HUES6 (cell line): ENCODE measurements around the gene RBMS1.
A peak's percentile ranks its signal among the peaks of the same experiment; 100 is the strongest.
"Not testable (repeated sequence)": the region's sequence is repeated elsewhere in the genome, so short reads cannot be mapped to it uniquely, and the experiment has no call there.

Experiments used
- H3K27ac ChIP-seq: 2 replicates; pipeline ENCODE4 v1.7.0; 2013; ENCODE audit warnings: low read depth, mild to moderate bottlenecking, low read length, inconsistent platforms
- H3K27me3 ChIP-seq: 2 replicates; pipeline ENCODE4 v1.6.1; 2013; ENCODE audit warnings: low read length; ENCODE audit not compliant: control insufficient read depth, insufficient read depth
- H3K36me3 ChIP-seq: 2 replicates; pipeline ENCODE4 v1.6.1; 2013; ENCODE audit warnings: low read length; ENCODE audit not compliant: control insufficient read depth, insufficient read depth
- H3K4me1 ChIP-seq: 2 replicates; pipeline ENCODE4 v1.6.1; 2013; ENCODE audit warnings: low read length; ENCODE audit not compliant: control insufficient read depth, insufficient read depth
- H3K4me3 ChIP-seq: 2 replicates; pipeline ENCODE4 v1.5.1; 2013; ENCODE audit warnings: low read depth, low read length
- H3K9ac ChIP-seq: one replicate; pipeline ENCODE4 v1.6.1; 2013; ENCODE audit warnings: mild to moderate bottlenecking, low read length
- H3K9me3 ChIP-seq: 2 replicates; pipeline ENCODE4 v1.6.1; 2013; ENCODE audit warnings: low read depth, low read length; ENCODE audit not compliant: control insufficient read depth, insufficient read depth

RBMS1 gene

DNA sequence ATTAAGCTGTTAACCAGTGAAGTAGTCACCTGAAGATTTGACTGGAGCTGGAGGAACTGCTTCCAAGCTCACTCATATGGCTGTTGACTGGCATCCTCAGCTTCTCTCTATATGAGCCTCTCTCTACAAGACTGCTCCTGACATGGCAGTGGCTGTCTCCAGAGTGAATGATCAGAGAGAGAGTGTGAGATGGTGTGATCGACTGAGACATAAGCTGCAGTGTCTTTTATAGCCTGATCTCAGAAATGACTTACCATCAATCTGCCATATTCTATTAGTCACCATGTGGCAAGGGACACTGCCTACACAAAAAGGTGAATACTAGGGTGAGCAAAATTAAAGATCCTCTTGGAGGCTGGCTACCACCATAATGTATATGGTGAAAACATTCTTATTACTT lies 7.8 kb upstream of the RBMS1 start:
- no peaks in the 10 kb centered on the region for H3K36me3 ChIP-seq
- no peaks in the 10 kb centered on the region for H3K9me3 ChIP-seq
- H3K9ac ChIP-seq, result no peak overlapping the region
- no peak overlapping the region for H3K4me3 ChIP-seq
- H3K27ac ChIP-seq, result no peak overlapping the region
- H3K27me3 ChIP-seq, result no peaks in the 10 kb centered on the region
- no peaks in the 10 kb centered on the region for H3K4me1 ChIP-seq

DNA sequence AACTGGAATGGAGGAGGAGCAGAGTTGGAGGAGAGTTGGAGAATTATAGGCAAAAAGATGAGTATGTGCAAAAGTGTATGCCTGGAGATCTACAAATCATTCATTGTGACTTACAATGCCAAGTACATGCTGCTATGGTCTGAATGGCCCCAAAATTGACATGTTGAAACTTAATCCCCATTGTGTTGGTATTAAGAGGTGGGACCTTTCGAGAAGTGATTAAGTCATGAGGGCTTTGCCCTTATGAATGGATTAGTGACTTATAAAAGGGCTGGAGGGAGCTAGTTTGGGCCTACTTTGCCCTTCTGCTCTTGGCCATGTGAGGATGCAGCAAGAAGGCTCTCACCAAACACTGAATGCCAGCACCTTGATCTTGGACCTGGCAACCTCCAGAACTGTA lies 6.3 kb upstream of the RBMS1 start:
- Histone ChIP-seq H3K9me3 (no peaks in the 10 kb centered on the region), H3K27me3 (no peaks in the 10 kb centered on the region), H3K36me3 (no peaks in the 10 kb centered on the region), H3K9ac (no peak overlapping the region), H3K27ac (no peak overlapping the region), H3K4me3 (no peak overlapping the region), H3K4me1 (no peaks in the 10 kb centered on the region)

DNA sequence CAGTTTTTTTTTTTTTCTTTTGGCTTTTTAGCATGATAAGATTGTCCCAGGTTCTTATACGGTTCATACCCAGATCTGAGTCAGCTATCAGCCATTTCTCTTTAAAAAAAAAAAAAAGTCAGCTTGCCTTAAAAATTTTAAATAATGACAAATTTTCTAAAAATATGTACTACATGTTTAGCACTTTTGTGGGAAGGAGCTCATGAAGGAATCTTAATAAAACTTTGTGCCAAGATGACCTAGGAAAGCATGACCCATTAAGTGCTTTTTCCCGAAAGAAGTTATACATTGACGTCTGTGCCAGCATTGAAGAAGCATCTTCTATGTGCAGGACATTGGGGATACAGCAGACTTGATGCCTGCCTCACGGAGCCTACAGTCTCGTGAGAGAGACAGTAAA lies 4.5 kb upstream of the RBMS1 start:
- no peak overlapping the region for H3K9ac ChIP-seq
- no peak overlapping the region for H3K27ac ChIP-seq
- peaks cover 5% of the 10 kb centered on the region; the same call in 1 of the 2 replicates for H3K4me1 ChIP-seq
- no peak overlapping the region for H3K4me3 ChIP-seq
- H3K9me3 ChIP-seq, result no peaks in the 10 kb centered on the region
- no peaks in the 10 kb centered on the region for H3K27me3 ChIP-seq
- no peaks in the 10 kb centered on the region for H3K36me3 ChIP-seq

DNA sequence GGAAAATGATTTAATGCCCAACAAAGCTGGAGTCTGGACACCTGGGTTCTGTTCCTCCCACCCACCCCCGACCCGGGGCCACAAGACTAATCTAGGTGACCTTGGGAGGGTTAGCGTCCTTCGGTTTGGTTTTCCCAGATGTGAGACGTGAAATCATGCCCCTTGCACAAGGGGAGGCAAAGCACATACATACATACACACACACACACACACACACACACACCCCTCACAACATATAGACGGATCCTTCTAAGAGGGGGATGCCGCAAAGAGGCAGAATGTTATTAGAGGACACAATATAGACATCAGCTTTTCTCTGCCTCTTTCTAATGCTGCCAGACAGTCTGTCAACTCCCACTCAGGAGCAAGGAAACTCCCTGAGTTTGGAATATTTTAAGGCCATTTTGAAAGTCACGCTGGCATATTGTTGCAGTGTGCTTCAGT lies 616 bp upstream of the RBMS1 start:
- Histone ChIP-seq H3K4me1 (peaks cover 20% of the 10 kb centered on the region), H3K27me3 (no peaks in the 10 kb centered on the region), H3K9me3 (no peaks in the 10 kb centered on the region), H3K36me3 (no peaks in the 10 kb centered on the region), H3K27ac (no peak overlapping the region), H3K4me3 (peak overlapping the region; percentile 89), H3K9ac (peak overlapping the region; percentile 43)

DNA sequence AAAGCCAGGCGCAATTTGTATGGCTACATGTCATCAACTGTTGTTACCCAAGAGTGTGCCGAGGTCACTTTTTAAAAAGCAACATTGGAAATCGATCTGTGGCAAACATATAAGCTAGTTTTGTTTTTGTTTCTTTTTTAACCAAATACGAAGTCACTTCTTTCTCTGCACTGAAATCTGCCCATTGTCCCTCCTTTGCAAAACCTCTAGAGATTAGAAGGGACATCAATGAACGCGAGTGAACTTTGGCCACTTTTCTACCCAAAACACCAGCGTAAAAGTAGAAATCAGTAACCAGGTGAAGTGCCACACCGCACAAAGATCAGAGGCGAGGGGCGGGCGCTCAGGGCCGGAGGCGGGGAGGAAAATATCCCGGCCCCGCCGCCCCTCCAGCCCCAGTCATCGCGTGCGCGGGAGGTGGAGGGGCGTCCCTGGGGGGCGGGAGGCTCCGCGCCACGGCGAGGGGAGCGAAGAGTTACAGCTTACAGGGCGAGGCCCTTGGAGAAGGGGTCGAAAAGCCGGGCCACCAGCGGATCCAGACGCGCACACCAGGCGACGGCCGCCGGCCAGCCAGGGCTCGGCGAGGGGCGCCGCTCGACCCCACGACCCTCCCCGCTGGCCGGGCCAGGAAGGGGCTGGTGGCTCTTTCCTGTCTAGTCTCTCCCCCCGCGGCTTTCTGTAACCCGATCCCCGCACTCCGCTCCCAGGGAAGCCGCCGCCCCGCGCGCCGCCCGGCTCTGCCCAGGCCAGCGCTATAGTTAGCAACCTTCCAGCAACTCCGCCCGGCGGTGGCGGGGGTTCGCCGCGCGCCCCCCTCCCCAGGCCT lies 993 bp downstream of the RBMS1 start:
- Histone ChIP-seq H3K27ac (peak overlapping the region; percentile 85), H3K36me3 (no peaks in the 10 kb centered on the region), H3K9me3 (no peaks in the 10 kb centered on the region), H3K4me1 (peaks cover 24% of the 10 kb centered on the region), H3K27me3 (no peaks in the 10 kb centered on the region), H3K9ac (peak overlapping the region; percentile 78), H3K4me3 (peak overlapping the region; percentile 89)

DNA sequence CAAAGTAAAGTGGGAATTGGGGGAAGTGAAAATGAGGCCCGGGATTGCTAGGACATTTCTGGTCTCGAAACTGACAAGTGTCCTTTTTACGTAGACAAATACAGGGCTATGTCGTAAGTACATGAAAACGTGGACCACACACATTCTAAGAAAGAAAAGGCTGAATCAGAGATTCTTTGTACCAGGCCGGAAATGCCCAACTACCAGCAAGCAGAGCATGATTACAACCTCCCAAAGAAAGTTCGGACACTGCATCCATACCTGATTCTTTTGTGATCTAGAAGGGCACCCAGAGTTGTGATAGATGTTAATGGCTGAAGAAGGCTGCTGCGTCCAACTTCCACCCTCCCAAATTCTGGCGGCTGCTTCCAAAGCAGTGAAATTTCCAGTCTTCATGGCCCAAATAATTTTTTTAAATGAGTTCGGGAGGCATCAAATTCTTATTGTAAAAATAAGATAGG lies 1.7 kb downstream of the RBMS1 start:
- H3K27ac ChIP-seq, result peak overlapping the region; percentile 85; the same call in 1 of the 2 replicates
- no peaks in the 10 kb centered on the region for H3K9me3 ChIP-seq
- peaks cover 24% of the 10 kb centered on the region for H3K4me1 ChIP-seq
- H3K27me3 ChIP-seq, result no peaks in the 10 kb centered on the region
- peak overlapping the region; percentile 78 for H3K9ac ChIP-seq
- H3K4me3 ChIP-seq, result peak overlapping the region; percentile 89
- H3K36me3 ChIP-seq, result no peaks in the 10 kb centered on the region

DNA sequence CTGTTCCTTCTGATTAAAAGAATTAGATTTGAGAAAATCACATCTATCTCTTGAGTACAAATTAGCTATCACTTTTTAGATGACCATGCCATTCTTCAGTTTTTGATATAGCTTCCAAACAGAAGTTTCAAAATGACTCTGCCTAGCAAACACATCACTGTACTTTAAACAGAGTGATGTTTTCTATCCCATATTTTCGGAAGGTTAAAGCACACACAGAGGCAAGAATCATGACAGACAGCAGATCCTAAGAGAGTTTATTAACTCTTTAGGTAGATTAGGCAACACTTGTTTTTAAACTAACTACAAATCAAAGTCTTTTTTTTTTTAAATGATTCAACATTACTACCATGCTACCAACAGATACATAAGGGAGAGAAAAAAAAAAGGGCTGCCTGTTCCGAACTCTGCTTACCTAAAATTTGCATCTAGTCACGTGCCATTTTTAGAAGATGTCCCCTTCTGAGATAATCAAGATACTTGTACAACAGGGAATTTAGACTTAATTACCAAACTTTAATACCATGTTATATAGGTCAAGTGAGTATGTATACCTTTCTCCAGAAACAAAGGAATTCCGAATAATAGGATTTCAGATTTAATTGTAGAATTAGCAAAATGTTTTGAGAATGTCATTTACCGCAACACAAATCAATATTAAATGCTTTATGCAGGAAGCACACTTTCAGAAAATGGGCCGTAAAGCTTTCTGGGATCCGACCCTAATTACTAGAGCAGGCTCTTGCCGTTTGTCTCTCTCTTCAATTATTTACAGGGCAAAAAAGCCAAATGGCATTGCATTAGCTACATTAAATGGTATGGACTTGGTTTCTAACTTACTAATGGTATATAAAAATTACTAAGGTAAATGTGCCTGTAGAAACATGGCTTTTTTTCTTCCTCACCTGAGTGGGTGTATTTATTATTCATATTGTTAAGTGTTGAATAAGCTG lies 2.6 kb downstream of the RBMS1 start:
- H3K9ac ChIP-seq, result no peak overlapping the region

DNA sequence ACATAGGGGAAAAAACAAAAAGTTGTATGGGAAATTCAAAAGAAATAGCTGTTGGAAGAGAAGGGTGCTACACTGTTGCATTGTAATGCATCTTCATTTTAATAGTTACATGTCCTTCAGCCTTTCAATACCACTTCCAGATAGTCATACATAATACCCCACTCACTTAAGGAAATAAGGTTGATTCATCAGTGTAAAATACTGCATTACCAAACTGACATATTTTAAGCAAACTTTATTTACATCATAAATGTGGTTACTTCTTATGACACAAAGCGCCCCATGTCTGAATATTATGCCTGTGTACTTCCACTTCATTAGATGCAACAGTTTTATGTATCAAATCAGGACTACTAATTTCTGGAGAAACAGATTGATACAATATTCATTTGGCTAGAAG lies 4.5 kb downstream of the RBMS1 start:
- Histone ChIP-seq H3K4me3 (no peak overlapping the region), H3K4me1 (peaks cover 27% of the 10 kb centered on the region), H3K9ac (no peak overlapping the region), H3K27ac (no peak overlapping the region), H3K36me3 (no peaks in the 10 kb centered on the region), H3K9me3 (no peaks in the 10 kb centered on the region), H3K27me3 (no peaks in the 10 kb centered on the region)

More for the DNA sequence above, 2.6 kb downstream of the RBMS1 start:
- Histone ChIP-seq H3K4me1 (peaks cover 24% of the 10 kb centered on the region), H3K27ac (no peak overlapping the region), H3K4me3 (peak overlapping the region; percentile 89), H3K27me3 (no peaks in the 10 kb centered on the region), H3K36me3 (no peaks in the 10 kb centered on the region), H3K9me3 (no peaks in the 10 kb centered on the region)

DNA sequence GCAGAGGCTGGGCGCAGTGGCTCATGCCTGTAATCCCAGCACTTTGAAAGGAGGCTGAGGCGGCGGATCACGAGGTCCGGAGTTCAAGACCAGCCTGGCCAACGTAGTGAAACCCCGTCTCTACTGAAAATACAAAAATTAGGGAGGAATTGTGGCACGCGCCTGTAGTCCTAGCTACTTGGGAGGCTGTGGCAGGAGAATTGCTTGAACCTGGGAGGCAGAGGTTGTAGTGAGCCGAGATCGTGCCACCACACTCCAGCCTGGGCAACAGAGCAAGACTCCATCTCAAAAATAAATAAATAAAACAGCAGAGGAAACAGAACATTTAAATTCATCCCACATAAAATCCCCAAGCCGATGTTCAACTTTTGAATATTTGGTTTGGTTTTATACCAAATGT lies 5.3 kb downstream of the RBMS1 start:
- not testable (repeated sequence) for H3K27ac ChIP-seq

DNA sequence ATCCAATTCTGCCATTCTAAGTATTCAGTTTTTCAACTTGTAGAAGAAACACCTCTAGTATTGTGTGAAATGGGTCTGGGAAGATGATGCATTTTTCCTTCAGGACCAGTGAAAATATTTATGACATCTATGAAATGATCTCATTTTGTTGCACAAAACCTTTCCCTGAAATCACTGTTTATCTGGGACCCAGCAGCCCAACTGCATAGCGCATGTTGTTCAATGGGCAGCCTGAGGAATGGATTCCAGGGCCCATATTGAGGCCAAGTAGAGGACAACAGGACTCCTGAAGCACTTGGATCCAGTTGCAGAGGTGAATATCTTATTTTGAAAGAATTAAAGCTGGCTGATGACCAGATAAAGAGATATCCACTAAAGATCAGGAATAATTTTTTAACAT lies 7.3 kb downstream of the RBMS1 start:
- Histone ChIP-seq H3K4me1 (peaks cover 26% of the 10 kb centered on the region), H3K9me3 (no peaks in the 10 kb centered on the region), H3K9ac (no peak overlapping the region), H3K4me3 (no peak overlapping the region), H3K36me3 (no peaks in the 10 kb centered on the region), H3K27me3 (no peaks in the 10 kb centered on the region), H3K27ac (no peak overlapping the region)

More for the DNA sequence above, 5.3 kb downstream of the RBMS1 start:
- H3K4me3 ChIP-seq, H3K27me3 ChIP-seq, H3K9me3 ChIP-seq, H3K36me3 ChIP-seq, H3K9ac ChIP-seq: not testable (repeated sequence)
- peaks cover 27% of the 10 kb centered on the region for H3K4me1 ChIP-seq
